Endothelial cell (in vitro differentiated cells): ENCODE measurements around the gene PPP2R3B. TPM values are rescaled to one million over a fixed set of nuclear protein-coding genes. Genes with fewer than 3 reads are reported as not detected.

Experiments
- DNase-seq: peaks from one replicate; pipeline ENCODE4 v3.0.0; 2021; ENCODE audit warnings: low spot score
- H3K27ac Mint-ChIP-seq: one replicate; pipeline ENCODE4 v1.8.0; 2021; ENCODE audit warnings: mixed read lengths, inconsistent platforms; ENCODE audit not compliant: unreplicated experiment
- H3K27me3 Mint-ChIP-seq: one replicate; pipeline ENCODE4 v1.8.0; 2021; ENCODE audit warnings: mild to moderate bottlenecking, moderate library complexity, mixed read lengths, inconsistent platforms; ENCODE audit not compliant: unreplicated experiment
- H3K36me3 Mint-ChIP-seq: one replicate; pipeline ENCODE4 v1.8.0; 2021; ENCODE audit warnings: mild to moderate bottlenecking, low read depth, mixed read lengths, inconsistent platforms; ENCODE audit not compliant: unreplicated experiment
- H3K4me1 Mint-ChIP-seq: one replicate; pipeline ENCODE4 v1.8.0; 2021; ENCODE audit warnings: mild to moderate bottlenecking, mixed read lengths, inconsistent platforms; ENCODE audit not compliant: unreplicated experiment
- H3K4me3 Mint-ChIP-seq: one replicate; pipeline ENCODE4 v1.8.0; 2021; ENCODE audit warnings: mild to moderate bottlenecking, mixed read lengths, inconsistent platforms; ENCODE audit not compliant: unreplicated experiment
- H3K9me3 Mint-ChIP-seq: one replicate; pipeline ENCODE4 v1.8.0; 2021; ENCODE audit warnings: mixed read lengths, inconsistent platforms; ENCODE audit not compliant: unreplicated experiment
- total RNA-seq: library from RNA; stranded (reverse); fragmentation: NEBNext Ultra II Directional; extraction: Animal tissue kit (Norgen Biotek cat#: 25700); gene quantifications from one replicate; pipeline ENCODE4 v1.2.1, GENCODE V29; 2021; ENCODE audit not compliant: unreplicated experiment
- TF ChIP-seq, protein P1 (sequence below): fragments of 200-600 bp; sonication (generic); IDR thresholded peaks from one replicate; pipeline ENCODE4 v1.5.0; 2021; ENCODE audit warnings: antibody characterized with exemption; ENCODE audit not compliant: unreplicated experiment

Gene PPP2R3B
- total RNA-seq, 1 donor from 2014 or later = 44.0 TPM

GRCh38 chrX:334971-335757, 51.5 kb downstream of the PPP2R3B start:
- H3K9me3 Mint-ChIP-seq = no peaks in the 10 kb centered on the region
- H3K4me3 Mint-ChIP-seq = no peak overlapping the region
- TF ChIP-seq, protein P1, sequence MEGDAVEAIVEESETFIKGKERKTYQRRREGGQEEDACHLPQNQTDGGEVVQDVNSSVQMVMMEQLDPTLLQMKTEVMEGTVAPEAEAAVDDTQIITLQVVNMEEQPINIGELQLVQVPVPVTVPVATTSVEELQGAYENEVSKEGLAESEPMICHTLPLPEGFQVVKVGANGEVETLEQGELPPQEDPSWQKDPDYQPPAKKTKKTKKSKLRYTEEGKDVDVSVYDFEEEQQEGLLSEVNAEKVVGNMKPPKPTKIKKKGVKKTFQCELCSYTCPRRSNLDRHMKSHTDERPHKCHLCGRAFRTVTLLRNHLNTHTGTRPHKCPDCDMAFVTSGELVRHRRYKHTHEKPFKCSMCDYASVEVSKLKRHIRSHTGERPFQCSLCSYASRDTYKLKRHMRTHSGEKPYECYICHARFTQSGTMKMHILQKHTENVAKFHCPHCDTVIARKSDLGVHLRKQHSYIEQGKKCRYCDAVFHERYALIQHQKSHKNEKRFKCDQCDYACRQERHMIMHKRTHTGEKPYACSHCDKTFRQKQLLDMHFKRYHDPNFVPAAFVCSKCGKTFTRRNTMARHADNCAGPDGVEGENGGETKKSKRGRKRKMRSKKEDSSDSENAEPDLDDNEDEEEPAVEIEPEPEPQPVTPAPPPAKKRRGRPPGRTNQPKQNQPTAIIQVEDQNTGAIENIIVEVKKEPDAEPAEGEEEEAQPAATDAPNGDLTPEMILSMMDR = no peak
- peaks cover 19% of the 10 kb centered on the region for H3K36me3 Mint-ChIP-seq
- peaks cover 7% of the 10 kb centered on the region for H3K4me1 Mint-ChIP-seq
- no peak for DNase-seq
- H3K27ac Mint-ChIP-seq = peak overlapping the region; percentile 5
- peaks cover 33% of the 10 kb centered on the region for H3K27me3 Mint-ChIP-seq

DNA sequence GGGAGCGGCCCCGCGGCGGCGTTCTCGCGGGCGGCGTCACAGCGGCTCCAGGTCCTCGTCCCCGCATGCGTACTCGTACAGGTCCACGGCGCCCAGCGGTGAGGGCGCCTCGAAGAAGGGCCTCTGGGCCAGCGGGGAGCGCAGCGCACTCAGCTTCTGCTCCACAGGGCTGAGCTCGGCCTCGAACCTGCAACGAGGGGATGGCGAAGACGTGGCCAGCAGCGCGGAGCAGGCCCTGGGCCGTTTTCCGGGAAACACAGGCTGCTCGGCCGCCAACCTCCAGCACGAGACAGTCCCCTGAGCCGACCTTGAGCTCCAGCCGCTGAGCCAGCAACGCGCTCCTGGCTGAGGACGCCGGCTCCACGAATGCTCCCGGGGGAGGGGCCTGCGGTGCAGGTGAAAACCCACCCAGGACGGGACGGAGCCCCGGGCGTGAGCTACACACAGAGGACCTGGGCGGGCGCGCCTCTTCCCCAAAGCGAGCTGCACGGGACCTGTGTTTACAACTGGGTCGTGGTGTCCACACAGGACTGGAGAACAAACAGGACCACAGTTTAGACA, 52.3 kb downstream of the PPP2R3B start:
- H3K4me3 Mint-ChIP-seq = no peak overlapping the region
- H3K36me3 Mint-ChIP-seq = peaks cover 19% of the 10 kb centered on the region
- no peak overlapping the region for H3K27ac Mint-ChIP-seq
- TF ChIP-seq, protein P1 = no peak
- H3K9me3 Mint-ChIP-seq = no peaks in the 10 kb centered on the region
- H3K4me1 Mint-ChIP-seq = peaks cover 7% of the 10 kb centered on the region
- no peak for DNase-seq
- peaks cover 34% of the 10 kb centered on the region for H3K27me3 Mint-ChIP-seq

- Mint-ChIP-seq H3K36me3 (peaks cover 19% of the 10 kb centered on the region), H3K27me3 (peaks cover 34% of the 10 kb centered on the region), H3K4me3 (no peak overlapping the region), H3K4me1 (peaks cover 7% of the 10 kb centered on the region), H3K27ac (no peak overlapping the region), H3K9me3 (no peaks in the 10 kb centered on the region)
- TF ChIP-seq, protein P1 = no peak
- DNase-seq = no peak
These were observed 52.9 kb downstream of the PPP2R3B start for GRCh38 chrX:333611-334311.

DNA sequence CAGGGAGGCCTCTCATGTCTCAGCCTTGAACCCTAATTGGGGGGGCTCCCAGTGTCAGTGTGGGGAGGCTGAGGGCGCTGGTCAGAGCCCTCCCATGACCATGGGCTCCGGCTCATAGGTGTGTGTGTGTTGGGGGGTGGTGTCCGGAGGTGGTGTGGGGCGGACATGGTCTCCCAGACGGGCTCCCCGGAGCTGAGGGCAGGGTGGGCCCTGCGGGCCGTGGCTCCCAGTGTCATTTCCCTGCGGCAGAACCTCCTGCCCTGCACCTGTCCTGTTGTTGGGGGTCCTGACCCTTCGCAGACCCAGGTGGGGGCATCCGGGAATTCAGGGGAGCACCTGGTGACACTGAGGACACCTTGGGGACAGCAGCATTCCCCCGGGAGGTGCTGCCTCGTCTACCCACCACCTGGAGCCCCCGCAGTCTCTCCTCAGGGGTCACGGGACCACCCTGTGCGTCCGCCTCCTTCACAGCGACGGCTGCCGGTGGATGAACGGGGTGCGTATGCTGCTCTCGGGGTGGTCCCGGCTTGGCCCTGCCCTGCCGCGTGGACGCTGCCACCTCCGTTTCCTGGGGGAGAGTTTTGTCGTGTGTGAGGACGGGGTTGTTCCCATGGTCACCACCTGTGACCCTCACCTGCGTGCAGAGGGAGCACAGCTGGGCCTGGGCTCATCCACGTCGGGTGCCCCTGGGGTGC, 53.6 kb downstream of the PPP2R3B start:
- H3K36me3 Mint-ChIP-seq = peaks cover 19% of the 10 kb centered on the region
- H3K4me1 Mint-ChIP-seq = peaks cover 7% of the 10 kb centered on the region
- peaks cover 34% of the 10 kb centered on the region for H3K27me3 Mint-ChIP-seq
- H3K9me3 Mint-ChIP-seq = no peaks in the 10 kb centered on the region
- TF ChIP-seq, protein P1 = no peak
- no peak for DNase-seq
- no peak overlapping the region for H3K27ac Mint-ChIP-seq
- no peak overlapping the region for H3K4me3 Mint-ChIP-seq
